SK-MEL-5 (cell line): ENCODE data around the gene E2F1. TPM values are rescaled to one million over a fixed set of nuclear protein-coding genes. Genes with fewer than 3 reads are reported as not detected.

Experiments used
- DNase-seq: peaks from one replicate; pipeline ENCODE4 v3.0.0-alpha.2; 2016; ENCODE audit warnings: low read depth, low spot score
- in situ Hi-C: cut with HindIII; loops from 2 replicates; pipeline ENCODE4 v1.10.0; 2016; ENCODE audit warnings: low sequenced_read_pairs, high pct_unique_total_duplicates, low pct_unique_long_range_greater_than_20kb
- total RNA-seq: library from RNA; depleted of rRNA; stranded (reverse); fragments of >200 nt; shearing (Covaris generic); gene quantifications from 2 replicates; pipeline ENCODE4 v1.2.3, GENCODE V29; 2014

Gene E2F1
- total RNA-seq, 1 experiment from 2014 or later = 18.9 TPM

DNA sequence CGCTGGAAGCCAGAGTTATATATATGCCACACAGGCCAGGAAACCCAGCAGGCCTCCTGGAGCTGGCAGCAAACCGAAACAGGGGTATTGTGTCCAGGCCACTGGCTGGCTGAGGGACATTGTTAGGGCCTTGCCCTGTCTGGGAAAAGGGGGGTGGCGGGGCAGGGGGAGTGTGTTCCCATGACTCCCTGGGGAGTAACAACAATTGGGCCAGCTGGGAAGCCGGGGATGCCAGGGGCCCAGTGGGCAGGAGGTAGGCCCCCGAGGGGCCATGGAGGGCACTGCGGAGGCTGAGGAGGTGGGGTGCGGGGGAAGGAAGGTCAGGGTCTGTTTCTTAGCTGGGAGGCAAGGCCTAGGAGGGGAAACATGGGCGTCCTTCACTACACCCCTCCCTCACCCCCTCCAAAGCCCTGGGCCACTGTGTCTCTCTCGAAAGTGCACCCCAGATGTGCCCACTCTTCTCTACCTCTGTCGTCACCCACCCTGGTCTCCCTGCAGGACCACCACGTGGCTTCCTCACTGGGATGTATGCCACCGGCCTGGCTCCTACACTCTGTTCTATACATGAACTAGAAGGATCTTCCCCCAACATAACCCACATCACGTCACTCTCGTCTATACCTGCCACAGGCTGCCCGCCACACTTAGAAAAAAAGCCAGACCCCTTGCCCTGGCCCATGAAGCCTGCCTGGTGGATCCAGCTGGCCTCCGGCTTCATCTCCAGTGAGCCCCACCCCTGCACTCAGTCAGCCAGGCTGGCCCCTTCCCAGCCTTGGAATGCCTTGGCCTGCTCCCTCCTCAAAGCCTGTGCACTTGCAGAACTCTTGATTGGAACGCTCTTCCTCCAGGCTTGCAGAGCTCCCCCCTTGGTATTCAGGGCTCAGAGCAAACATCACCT, 7.8 kb upstream of the E2F1 start:
- no peak for DNase-seq
- in situ Hi-C loops = no loop called here

DNA sequence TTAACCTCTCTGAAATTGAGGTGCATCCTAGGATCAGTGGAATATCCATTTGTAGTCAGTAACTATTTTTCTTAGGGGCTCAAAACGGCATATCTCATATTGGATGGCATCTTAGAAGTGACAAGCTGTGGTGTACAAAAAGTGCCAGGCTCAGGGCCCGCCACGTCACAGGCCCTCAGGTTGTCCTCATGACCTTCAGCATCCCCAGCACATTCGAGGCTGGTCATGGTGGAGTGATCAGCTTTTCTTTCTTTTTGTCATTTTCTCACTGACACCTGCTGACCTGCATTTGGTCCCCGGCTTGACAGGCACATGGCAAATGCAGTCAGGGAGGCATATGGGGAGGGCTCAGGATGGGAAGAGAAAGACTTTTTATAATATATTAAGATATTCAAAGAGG, 7.1 kb upstream of the E2F1 start:
- no peak for DNase-seq
- in situ Hi-C loops = no loop called here

DNA sequence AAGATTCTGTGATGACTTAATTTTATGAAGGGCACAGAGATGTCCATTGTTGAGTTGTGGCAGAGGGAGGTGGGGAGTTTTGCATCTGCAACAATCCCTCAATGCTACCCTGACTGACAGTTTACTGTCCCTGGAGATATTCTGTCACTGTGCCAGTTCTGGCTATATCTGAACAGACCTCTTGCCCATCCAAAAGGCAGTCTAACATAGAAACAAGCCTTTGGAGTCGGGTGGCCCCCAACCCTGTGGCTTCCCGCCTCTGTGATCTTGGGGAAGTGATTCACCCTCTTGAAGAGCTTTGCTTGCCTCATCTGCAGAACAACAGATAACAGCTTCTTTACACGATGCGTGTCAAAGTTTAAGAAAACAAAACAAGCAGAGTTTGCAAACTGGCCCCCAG, 3.8 kb upstream of the E2F1 start:
- peak; percentile 86 for DNase-seq
- in situ Hi-C loops = no loop called here

DNA sequence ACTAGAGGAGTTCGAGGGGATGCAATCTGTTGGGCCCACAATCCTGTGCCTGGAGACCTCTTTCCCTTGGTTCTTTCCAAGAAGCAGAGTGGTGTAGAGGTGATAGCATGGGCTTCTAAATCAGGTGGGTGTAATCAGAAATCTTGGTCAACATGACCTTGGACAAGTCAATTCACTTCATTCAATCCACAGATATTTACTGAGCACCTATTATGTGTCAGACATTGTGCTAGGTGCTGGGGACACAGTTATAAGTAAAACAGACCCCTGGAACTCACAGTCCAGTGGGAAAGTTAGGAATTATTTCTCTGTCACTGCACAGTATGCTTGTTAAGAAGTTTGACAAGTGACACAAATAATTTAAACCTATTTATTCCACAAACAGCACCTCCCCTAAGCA, 3.3 kb upstream of the E2F1 start:
- in situ Hi-C loops = no loop called here

GRCh38 chr20:33688938-33689424, 2.8 kb upstream of the E2F1 start:
- in situ Hi-C loops = no loop called here
- no peak for DNase-seq

More for the DNA sequence above, 3.3 kb upstream of the E2F1 start:
- no peak for DNase-seq

DNA sequence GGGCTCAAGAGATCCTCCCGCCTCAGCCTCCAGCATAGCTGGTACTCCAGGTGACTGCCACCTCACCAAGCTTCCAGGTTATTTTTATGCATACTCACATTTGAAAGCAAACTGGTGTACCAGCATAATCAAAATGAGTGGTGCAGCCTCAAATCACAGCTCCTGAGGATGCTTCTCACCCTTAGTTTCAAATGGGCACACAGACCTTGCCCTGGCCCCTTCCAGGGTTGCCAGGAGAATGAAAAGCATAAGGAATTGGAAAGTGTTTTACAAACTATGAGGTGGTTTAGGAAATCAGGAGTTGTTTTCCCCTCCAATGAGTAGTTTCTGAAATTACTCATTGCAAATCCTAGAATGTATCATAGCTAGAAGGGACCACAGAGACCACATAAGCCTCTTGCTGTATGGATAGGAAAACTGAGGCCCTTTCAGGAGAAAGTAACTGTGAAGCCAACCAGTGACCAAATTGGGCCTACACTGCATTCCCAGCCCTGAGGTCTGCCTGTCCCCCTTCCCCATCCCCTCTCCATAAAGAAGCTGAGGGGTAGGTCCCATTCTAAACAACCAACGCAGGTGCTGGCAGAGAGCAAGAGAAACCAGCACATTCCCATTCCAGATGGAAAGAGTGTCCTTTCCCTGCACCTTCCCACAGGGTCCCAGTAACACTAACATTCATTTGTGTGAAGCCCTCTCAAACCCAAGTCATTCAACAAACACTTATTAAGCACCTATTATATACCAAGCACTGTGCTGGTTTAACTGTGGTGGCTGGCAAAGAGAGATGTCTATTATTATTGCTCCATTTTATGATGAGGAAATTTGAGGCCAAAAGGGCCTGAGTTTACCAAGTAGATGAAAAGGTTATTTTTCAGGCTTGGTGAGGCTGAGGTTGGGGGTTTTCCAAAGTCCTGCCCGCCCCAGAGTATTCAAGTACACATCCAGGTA, 2.1 kb upstream of the E2F1 start:
- in situ Hi-C loops = no loop called here
- DNase-seq = no peak

GRCh38 chr20:33687370-33687915, 1.3 kb upstream of the E2F1 start:
- in situ Hi-C loops = no loop called here
- no peak for DNase-seq

DNA sequence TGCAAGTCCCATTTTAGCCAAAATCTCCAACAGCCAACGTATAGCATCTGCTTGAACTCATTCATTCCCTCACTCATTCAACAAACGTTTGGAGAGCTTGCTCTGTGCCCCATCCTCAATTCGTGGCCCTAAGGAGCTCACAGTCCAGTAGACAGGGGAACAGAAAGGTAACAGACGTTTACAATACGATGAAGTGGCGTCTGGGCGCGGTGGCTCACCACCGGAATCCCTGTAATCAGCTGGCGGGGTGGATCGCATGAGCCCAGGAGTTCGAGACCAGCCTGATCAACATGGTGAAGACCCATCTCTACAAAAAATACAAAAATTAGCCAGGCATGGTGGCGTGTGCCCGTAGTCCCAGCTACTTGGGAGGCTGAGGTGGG, 790 bp upstream of the E2F1 start:
- no peak for DNase-seq
- in situ Hi-C loops = no loop called here

GRCh38 chr20:33685328-33686099, 671 bp downstream of the E2F1 start:
- DNase-seq = no peak
- in situ Hi-C loops = no loop called here

DNA sequence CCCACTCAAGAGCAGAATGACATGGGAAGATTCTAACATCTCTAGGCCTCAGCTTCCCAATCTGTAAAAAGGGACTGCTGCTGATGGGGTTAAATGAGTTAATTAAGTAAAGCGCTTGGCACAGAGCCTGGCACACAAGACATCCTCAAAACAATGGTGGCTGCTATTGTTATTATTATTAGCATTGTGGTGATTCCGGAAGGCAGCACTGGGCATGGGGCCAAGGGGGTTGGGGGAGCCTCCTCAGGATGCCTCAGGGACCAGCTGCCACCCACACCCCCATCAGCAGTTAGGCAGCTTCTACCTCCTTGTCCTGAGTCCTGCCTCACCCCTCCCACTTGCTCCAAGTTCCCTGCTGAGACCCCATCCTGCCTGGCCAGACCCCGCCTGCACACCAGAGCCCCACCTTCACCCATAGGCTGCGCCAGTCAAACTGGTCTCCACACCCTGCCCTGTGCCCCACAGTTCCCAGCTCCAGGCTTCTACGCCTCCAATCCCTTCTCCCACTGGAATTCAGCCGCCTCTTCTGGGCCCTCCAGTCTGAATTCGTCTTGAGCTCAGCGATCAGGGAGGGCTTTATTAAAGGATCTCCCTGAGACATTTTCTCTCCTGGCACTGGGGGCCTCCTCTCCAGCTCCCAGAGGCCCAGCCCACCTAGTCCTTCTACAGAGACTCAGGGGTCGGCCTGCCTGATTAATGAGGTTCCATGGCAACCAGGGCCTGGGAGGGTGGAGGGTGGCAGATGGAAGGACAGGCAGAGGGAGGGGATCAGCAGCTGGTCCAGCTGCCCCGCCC, 1.5 kb downstream of the E2F1 start:
- DNase-seq = no peak
- in situ Hi-C loops = no loop called here

DNA sequence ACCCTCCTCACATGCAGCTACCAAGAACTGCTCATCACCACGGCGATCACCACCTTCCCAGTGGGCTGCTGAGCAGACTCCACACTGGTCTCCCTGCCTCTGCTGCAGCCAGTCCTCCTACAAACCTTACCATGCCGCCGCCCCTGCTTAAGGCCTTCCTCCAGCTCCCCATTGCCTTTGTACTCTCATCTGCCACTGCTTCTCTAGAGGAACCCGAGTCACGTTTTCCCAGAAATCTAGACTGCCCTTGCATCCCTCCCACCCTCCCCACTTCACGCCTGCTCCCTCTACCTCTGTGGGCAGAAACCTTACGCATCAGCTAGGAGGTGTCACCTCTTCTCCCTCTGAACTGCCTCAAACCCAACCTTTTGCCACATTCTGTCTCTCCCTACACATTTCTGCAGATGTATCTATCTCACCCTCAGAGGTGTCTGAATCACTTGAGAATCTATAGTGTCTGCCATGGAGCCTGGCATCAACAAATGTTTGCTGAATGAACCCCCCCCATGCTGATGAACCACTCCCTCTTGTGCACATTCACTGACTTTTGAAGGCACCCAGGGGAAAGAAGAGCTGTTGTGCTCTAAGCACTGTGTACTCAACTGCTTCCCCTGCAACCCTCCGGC, 4.3 kb downstream of the E2F1 start:
- no peak for DNase-seq

GRCh38 chr20:33681288-33681687, 4.9 kb downstream of the E2F1 start:
- in situ Hi-C loops = no loop called here
- DNase-seq = no peak

More for the DNA sequence above, 4.3 kb downstream of the E2F1 start:
- in situ Hi-C loops = no loop called here

- in situ Hi-C loops = no loop called here
- no peak for DNase-seq
These were observed 5.5 kb downstream of the E2F1 start for GRCh38 chr20:33680686-33681085.

DNA sequence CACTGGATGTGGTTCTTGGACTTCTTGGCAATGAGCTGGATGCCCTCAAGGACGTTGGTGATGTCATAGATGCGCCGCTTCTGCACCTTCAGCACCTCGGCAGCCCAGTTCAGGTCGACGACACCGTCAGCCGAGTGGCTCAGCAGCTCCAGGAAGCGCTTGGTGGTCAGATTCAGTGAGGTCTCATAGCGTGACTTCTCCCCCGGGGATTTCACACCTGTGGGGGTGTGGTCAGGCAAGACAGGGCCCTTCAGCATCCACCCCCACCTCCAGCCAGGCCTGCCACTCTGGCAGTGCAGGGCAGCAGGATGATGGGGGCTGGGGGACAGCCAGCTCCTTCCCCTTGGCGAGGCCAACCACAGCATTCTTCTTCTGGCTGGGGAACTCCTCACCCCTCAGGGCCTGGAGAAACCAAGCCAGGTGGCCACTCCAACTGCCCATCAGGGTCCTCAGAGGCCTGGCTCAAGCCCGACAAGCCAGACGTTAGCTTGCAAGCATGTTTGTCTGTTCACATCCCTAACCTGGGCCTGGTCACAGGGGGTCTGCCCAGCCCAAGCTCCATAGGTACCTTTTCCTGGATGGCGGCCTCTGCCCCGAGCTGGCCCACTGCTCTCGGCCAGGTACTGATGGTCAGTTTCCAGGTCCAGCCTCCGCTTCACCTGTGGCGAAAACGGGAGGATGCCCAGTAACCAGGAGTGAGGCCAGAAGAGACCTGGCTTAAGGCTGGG, 6.3 kb downstream of the E2F1 start:
- in situ Hi-C loops = no loop called here
- DNase-seq = no peak

GRCh38 chr20:33677991-33678702, 8.0 kb downstream of the E2F1 start:
- in situ Hi-C loops = no loop called here
- DNase-seq = no peak
